H54 (cell line): ENCODE data around the gene SRMS.
A peak's percentile ranks its signal among the peaks of the same experiment; 100 is the strongest.

Experiments
- DNase-seq: peaks from one replicate; pipeline ENCODE4 v3.0.0; 2011; ENCODE audit warnings: low spot score, mixed read lengths; ENCODE audit not compliant: insufficient read length
- FAIRE-seq: peaks from 3 replicates; lab custom pipeline; 2011; peaks lifted over from hg19 to GRCh38; lab: Jason Lieb, UNC
- POLR2A ChIP-seq: IDR thresholded peaks from 2 replicates; pipeline ENCODE4 v1.6.1; 2011; ENCODE audit warnings: low read depth, mild to moderate bottlenecking, low read length

SRMS gene

DNA sequence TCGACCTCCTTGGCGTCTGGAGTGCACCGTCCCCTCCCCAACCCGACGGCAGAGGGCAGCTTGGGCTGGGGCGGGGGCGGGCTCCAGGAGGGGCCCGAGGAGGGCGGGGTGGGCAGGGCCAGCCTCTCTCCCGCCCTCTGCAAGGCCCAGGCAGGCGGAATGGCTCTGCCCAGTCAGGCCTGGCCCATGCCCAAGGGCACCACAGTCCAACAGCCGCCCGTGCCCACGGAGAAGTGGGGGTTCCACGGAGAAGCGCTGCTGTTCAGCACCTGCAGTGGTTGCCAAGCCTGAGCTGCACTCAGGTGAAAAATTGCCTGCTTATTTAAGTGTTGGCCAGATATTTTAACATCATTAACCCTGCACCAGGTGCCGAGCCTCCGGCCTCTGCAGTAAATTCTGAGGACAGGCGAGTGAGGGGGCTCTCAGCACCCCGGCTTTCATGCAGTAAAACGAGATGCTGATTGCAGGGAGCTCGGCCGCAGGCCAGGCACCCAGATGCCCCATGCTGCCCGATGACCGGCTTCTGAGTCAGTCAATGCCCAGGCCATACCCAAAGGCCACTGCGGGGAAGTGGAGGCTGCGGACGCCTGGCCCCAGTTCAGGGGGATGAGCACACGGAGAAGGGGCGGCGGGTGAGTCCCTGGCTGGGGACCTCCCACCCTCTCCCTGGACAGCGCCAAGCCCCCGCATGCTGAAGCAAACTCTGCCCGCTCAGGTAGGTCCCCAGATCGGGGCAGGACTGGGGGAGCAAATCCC, at the start of gene SRMS:
TSS of gene SRMS (minus strand) at position 25 of the 756 bp plus-strand sequence. CDS start 286 bp downstream, outside the sequence.
- no peak for TF ChIP-seq POLR2A
- DNase-seq: peak; percentile 84
- FAIRE-seq: no peak

DNA sequence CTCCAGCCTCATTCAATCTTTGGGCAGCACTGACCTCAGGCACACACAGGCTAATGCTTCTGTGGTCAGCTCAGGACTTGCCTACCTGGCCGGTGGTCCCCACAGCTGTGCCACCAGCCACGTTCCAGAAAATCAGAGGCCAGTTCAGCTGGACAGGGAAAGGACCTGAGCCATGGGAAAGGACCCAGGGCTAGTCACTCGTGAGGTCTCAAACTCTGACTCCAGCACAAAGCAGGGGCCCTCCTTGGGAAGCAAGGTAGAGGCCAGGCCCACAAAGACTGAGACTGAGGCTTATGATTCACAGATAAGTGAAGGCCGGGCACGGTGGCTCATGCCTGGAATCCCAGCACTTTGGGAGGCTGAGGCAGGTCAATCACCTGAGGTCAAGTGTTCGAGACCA, 48.9 kb upstream of the SRMS start:
- no peak for TF ChIP-seq POLR2A
- no peak for FAIRE-seq
- DNase-seq: no peak

GRCh38 chr20:63595416-63596127, 48.0 kb upstream of the SRMS start:
- no peak for DNase-seq
- FAIRE-seq: no peak
- no peak for TF ChIP-seq POLR2A

DNA sequence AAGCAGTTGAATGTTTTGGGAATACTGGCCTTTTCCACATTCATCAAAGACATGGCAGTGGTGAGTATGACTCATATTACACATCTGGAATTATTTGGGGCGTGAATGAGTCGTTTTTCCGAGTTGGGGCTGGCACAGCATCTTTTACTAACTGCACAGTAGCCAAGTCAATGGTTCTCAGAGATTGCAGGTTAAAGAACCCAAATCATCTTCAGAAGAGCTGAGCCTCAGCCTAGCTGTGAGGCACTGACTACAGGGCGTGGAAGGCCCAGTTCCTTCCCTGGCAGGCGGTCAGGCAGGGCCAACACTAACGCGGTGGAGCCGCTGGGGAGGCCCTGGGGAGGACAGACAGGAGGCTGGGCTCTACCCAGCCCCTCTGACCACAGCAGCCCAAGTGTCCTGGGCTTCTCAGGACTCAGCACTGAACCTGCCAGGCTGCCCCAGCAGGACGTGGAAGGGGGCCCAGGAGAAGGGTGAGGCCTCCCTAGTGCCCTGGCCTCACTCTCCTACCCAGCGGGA, 46.6 kb upstream of the SRMS start:
- peak; percentile 61 for DNase-seq
- TF ChIP-seq POLR2A: no peak
- FAIRE-seq: no peak

- TF ChIP-seq POLR2A: no peak
- FAIRE-seq: no peak
- no peak for DNase-seq
These were observed 45.1 kb upstream of the SRMS start for GRCh38 chr20:63592661-63593060.

DNA sequence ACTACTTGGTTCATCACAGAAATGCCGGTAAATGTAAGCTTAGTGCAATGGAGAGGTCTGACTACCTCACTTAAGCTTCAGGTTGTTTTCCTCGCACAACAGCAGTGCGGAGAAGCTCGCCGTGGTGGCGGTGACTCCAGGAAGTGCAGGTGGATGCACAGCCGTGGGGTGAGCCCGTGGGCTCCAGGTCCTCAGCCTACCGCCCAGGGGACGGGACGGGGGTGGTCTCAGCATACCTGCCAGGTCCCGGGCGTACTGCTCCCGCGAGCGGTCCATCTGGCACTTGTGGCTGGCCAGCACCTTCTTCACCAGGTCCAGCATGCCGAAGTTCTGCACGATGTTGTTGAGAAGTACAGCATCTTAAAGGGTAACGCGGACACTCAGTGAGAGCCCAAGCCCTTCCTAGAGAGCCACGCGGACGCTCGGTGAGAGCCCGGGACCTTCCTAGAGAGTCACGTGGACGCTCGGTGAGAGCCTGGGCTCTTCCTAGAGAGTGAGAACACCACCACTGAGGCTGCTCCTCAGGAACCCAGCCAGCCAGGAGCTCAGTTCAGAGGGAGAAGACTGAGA, 44.3 kb upstream of the SRMS start:
- FAIRE-seq (no peak), DNase-seq (no peak)
- TF ChIP-seq POLR2A: no peak

DNA sequence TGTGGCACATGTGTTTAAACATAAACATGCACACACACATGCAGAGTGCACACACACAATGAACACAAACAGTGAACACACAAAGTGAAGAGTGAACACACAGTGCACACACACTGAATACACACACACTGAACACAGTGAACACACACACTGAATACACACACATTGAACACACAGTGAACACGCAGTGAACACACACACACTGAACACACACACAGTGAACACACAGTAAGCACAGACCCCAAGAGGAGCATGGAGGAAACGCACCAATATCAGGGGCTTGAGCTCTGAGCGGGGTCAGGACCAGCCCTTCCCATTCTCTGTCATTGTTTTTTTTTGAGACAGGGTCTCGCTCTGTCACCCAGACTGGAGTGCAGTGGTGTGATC, 43.6 kb upstream of the SRMS start:
- FAIRE-seq (no peak), DNase-seq (no peak)
- no peak for TF ChIP-seq POLR2A

DNA sequence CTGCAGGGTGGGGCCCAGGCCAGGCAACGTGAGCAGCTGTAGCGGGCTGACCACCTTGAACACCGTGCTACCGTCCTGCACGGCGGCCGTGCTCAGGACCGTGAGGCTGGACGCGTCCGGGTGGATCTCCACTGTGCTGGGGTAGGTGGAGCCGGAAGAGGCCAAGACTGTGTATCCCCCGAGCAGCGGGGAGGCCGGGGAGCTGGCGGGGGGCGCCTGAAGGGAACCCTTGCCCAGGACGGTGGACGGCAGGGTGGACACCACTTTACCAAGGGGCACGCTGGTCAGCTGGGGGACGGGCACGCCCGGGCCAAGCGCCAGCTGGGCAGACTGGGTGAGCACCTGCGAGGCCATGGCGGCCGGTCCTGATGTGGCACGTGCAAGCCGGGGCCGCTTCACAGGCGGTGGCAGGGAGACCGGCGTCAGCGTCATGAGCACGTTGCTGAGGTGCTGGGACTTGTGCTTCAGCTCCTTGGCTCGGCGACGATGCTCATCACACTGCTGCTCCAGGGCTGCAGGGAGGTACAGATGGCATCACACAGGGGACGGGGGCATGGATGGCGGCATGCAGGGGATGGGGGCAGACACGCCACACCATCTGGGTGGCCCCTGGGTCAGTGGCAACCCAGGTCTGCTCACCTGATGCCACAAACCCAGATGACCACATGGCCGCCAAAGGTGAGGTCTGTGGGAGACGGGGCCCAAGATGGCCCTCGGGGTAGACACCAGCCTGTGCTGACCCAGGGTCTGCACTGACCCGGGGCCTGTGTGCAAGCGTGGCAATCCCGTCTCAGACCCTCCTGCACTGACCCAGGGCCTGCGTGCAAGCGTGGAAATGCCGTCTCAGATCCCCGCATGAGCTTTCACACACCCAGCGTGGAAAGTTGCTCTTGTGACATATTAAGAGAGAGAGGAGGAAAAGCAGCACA, 42.9 kb upstream of the SRMS start:
- FAIRE-seq (no peak), DNase-seq (no peak)
- TF ChIP-seq POLR2A: no peak

DNA sequence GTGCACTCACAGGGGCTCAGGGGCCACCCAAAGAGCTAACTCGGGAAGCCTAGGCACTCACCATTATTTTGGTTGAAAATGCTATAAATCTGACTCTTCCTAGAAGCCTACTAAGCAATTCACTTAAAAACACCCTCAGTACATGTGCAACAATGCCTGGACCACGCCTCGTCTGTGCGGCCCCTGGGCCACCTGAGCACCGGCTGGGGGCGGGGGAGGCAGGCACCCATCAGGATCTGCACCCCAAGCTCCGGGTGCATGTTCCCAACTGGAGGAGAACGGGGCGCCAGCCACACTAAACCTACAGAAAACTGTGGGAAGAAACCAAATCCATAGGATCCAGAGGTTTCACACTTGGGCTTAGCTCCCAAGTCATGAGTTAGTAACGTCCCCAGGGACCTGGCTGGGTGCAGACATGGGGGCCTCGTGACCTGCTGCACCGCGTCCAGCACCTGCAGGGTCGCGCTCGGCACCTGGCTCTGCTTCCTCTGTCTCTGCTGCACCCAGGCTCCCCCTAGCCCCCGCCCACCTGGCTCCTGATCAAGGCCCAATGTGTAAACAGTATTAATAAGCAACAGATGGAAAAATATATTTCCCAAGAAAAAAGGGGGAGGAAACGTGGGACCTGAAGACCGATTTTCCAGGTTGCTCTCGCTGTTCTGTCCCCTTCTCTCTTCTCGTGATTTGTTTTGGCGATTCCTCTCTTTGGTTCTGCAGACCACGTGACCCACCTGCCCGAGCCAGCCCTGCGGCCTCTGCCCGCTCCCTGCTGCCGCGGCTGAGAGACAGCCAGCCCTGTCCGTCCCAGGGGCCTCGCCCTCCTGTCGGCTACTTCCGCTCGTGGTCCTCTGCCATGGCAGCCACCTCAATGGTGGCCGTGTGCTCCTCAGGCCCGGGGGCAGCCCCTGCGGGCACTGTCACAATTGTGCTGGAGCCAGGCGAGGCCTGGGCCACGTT, 42.0 kb upstream of the SRMS start:
- DNase-seq: no peak
- FAIRE-seq: no peak
- no peak for TF ChIP-seq POLR2A

- no peak for TF ChIP-seq POLR2A
- DNase-seq: no peak
- FAIRE-seq: no peak
These were observed 41.1 kb upstream of the SRMS start for GRCh38 chr20:63588641-63589041.

DNA sequence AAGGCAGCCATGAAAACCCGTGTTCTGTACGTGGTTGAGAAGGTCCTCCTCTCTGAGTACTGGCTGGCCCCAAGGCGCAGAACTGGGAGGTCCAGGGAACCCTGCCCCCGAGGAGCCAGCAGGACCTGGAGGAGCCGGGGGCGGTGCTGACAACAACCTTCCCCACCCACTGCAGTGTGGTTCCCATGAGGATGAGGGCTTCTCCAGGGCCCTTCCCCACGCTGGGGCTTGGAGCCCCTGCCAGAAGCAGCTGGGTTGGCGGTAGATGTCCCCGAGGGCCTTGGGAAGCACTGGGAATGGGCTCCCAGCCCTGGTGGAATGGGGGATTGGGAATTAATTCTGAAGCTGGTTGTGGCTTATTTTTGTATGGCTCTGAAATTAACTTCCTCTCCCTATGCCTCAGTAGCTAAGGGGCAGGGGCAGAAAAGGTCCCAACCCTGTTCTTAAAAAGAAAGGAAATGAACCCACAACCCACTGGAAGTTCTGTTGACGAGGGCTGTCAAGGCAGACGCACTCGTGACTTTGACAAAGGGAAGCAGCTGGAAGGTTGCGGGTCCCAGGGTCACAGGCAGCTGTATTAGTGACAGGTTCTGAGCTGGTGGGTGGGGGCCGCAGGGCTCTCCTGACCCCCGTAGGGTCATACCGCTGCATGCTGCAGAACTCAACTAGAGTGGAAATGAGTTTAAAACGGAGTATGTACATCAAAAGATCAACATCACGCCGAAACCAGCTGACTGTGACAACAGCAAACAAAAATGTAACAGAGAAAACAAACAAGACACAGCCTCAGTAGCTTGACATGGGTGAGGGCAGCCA, 40.4 kb upstream of the SRMS start:
- DNase-seq (no peak), FAIRE-seq (no peak)
- no peak for TF ChIP-seq POLR2A
